Fibroblast of lung (primary cell): ENCODE data around the gene CPE.

Experiments used
- CTCF ChIP-seq, 2 donors: IDR thresholded peaks in 1 of 2; conservative IDR thresholded peaks in 1 of 2; 1 replicate in 1 of 2; 2 replicates in 1 of 2; pipeline ENCODE4 v1.5.1; 2011 to 2012; ENCODE audit warnings: low read length in 2 of 2, control low read depth in 1 of 2, inconsistent platforms in 1 of 2, low read depth in 1 of 2, mild to moderate bottlenecking in 1 of 2
- EZH2 ChIP-seq: IDR thresholded peaks from 2 replicates; pipeline ENCODE4 v1.5.1; 2012; ENCODE audit warnings: low read length, control low read depth, mild to moderate bottlenecking; ENCODE audit errors: missing control alignments

GRCh38 chr4:165515201-165515600, 136.4 kb downstream of the CPE start:
- TF ChIP-seq CTCF (conservative IDR thresholded peaks at IDR 0.05 in 1 of 2, IDR thresholded peaks at IDR 0.05 in 1 of 2; ENCODE audit: low read depth in 1 of 2, low read length in 2 of 2): no peak
- TF ChIP-seq EZH2: no peak
